Effector memory CD4-positive, alpha-beta T cell (primary cell): Measurements from ENCODE around the gene GYPC.
"Not testable (repeated sequence)": the region's sequence is repeated elsewhere in the genome, so short reads cannot be mapped to it uniquely, and the experiment has no call there.

Source experiments
- DNase-seq, 3 donors: peaks; one replicate each; pipeline ENCODE4 v3.0.0-alpha.2; 2020
- H3K27ac ChIP-seq: 2 replicates; pipeline ENCODE4 v1.7.0; 2013; ENCODE audit warnings: mild to moderate bottlenecking, low read length, moderate library complexity; ENCODE audit not compliant: insufficient read depth, poor library complexity, severe bottlenecking
- H3K27me3 ChIP-seq: replicated peaks from 2 replicates; pipeline ENCODE4 v1.7.0; 2013; ENCODE audit warnings: mild to moderate bottlenecking, low read length; ENCODE audit not compliant: insufficient read depth, control insufficient read depth, poor library complexity, severe bottlenecking
- H3K36me3 ChIP-seq: 2 replicates; pipeline ENCODE4 v1.7.0; 2013; ENCODE audit warnings: mild to moderate bottlenecking, low read length, moderate library complexity; ENCODE audit not compliant: control insufficient read depth, insufficient read depth
- H3K4me1 ChIP-seq: 2 replicates; pipeline ENCODE4 v1.7.0; 2013; ENCODE audit warnings: low read length, mild to moderate bottlenecking; ENCODE audit not compliant: control insufficient read depth, insufficient read depth, poor library complexity, severe bottlenecking
- H3K4me3 ChIP-seq: 2 replicates; pipeline ENCODE4 v1.7.0; 2013; ENCODE audit warnings: low read length, low read depth, mild to moderate bottlenecking; ENCODE audit not compliant: insufficient read depth, poor library complexity, severe bottlenecking
- H3K9me3 ChIP-seq: 2 replicates; pipeline ENCODE4 v1.7.0; 2013; ENCODE audit warnings: mild to moderate bottlenecking, low read length, moderate library complexity; ENCODE audit not compliant: control insufficient read depth

GYPC gene

DNA sequence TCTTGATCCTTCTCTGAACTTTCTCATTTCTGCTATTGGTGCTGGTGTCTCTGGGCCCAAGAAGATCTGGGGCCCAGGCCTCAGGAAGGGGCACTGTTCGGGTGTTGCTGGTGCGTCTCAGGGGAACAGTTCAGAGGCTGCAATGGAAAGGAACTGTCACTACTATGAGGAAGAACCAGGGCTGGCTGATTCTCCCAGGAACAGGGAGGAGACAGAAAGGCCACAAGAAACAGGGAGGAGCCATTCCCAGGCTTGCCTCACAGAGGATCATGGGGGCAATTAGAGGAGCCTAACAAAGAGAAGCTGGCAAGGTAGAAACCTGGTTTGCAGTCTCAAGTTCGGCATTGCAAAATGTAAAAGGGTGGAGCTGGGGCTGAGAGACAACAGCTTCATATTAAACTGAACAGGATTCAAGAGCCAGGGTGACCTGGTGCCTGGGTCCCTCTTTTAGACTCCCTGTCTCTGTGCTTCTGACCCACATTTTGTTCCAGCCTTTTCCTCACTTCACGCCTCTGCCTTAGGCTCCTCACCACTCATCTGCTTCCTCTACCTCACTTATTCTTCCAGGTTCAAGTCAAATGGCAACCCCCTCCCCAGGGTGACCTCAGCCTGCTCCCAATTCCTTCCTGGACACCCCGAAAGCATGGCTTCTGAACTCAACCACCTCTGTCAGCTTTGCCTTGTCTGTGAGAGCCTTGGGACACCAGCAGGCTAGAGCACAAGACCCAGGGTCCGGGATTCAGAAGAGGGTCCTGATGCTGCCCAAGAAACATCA lies 58.4 kb downstream of the GYPC start:
- H3K9me3 ChIP-seq = no peaks in the 10 kb centered on the region

DNA sequence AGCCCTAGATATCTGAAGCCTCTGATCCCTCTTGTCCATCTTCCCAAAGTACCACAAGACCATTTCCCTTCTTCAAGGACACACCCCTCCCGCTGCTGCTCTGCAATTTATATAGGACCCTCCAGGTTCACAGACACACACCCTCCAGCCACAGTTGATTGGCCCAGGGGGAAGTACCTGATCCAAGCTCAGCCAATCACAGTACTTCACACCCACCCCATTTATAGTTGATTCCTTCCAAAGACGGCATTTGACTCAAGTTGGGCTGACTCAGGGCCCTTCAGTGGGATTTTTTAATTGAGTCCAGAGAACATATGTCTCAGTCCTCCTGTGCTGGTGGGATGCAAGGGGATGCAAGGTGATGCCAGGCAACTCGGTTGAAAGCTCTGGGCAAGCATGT lies 59.2 kb downstream of the GYPC start:
- Histone ChIP-seq H3K27me3 (no peaks in the 10 kb centered on the region), H3K4me3 (no peak overlapping the region), H3K27ac (no peak overlapping the region), H3K9me3 (no peaks in the 10 kb centered on the region), H3K36me3 (no peaks in the 10 kb centered on the region), H3K4me1 (no peaks in the 10 kb centered on the region)
- no peak for DNase-seq

More for the DNA sequence above, 58.4 kb downstream of the GYPC start:
- H3K4me1 ChIP-seq = no peaks in the 10 kb centered on the region
- no peak overlapping the region for H3K27ac ChIP-seq
- H3K27me3 ChIP-seq = no peaks in the 10 kb centered on the region
- no peak overlapping the region for H3K4me3 ChIP-seq
- no peak for DNase-seq
- no peaks in the 10 kb centered on the region for H3K36me3 ChIP-seq

DNA sequence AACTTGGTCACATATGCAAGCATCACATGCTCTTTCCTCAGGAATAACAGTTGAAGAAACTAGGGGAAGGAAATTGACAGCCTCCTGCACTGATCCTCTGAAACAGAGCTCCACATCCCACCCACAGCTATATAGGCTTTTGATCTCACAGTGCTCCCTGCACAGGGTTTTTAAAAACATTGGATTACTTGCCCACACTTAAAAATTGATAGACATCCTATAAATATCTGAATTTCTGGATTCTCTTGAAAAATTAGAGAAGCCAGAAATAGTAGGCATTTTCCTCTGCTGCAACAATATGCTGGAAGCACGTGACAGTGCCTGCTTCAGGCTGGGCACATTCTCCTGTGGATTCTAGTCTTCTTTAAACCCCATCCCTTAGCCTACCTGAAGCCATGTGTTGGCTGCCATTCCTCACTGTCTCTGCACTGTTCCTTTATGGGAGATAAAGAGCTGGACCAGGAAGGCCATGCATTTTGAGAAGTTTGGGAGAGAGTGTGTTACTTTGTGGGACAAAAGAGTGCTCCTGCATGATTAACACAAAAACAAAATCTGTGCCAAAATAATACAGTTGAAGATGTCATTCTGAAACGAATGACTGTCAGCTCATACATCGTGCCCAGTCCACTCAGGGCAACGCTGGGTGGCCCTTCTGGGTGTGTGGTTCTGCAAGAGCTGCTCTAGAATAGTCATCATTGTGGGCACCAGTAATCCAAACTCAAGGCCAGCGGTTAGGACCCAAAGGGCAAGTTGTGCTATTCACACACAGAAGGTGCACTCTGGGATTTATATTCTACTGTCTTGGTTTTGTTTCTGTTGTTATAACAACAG lies 59.8 kb downstream of the GYPC start:
- Histone ChIP-seq H3K4me1 (no peaks in the 10 kb centered on the region), H3K27me3 (no peaks in the 10 kb centered on the region), H3K9me3 (no peaks in the 10 kb centered on the region), H3K4me3 (no peak overlapping the region), H3K36me3 (no peaks in the 10 kb centered on the region), H3K27ac (no peak overlapping the region)
- no peak for DNase-seq

DNA sequence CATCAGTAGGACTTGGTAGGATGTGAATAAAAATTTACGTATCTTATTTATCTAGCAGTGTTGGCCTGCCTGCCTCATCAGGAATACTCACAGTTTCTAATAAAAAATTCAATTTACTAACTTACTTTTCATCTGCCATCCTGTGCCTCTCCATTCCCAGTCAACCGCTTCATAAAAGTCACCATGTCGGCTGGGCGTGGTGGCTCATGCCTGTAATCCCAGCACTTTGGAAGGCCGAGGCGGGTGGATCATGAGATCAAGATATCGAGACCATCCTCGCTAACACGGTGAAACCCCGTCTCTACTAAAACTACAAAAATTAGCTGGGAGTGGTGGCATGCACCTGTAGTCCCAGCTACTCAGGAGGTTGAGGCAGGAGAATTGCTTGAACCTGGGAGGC lies 61.3 kb downstream of the GYPC start:
- not testable (repeated sequence) for H3K4me1 ChIP-seq, H3K27ac ChIP-seq, H3K27me3 ChIP-seq, H3K4me3 ChIP-seq, DNase-seq, H3K9me3 ChIP-seq, H3K36me3 ChIP-seq

DNA sequence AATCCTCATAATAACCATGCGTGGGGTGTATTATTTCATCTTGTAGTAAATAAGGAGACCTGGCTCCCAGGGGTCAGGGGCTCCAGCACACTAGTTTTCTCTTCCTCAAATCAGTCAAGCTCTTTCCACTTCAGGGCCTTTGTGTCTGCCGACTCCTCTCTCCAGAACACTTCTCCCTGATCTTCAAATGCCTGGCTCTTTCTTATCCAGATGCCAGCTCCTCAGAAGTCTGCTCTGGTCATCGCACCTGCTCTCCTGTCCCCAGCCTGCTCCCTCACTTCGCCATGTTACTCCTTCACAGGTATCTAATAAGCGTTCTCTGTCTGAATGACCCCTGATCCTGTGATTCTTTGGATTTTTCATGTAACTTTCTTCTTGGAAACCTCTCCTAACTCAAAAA lies 62.0 kb downstream of the GYPC start:
- no peaks in the 10 kb centered on the region for H3K4me1 ChIP-seq
- no peak overlapping the region for H3K27ac ChIP-seq
- H3K36me3 ChIP-seq = no peaks in the 10 kb centered on the region
- no peak for DNase-seq
- H3K9me3 ChIP-seq = no peaks in the 10 kb centered on the region
- H3K27me3 ChIP-seq = no peaks in the 10 kb centered on the region
- H3K4me3 ChIP-seq = no peak overlapping the region

DNA sequence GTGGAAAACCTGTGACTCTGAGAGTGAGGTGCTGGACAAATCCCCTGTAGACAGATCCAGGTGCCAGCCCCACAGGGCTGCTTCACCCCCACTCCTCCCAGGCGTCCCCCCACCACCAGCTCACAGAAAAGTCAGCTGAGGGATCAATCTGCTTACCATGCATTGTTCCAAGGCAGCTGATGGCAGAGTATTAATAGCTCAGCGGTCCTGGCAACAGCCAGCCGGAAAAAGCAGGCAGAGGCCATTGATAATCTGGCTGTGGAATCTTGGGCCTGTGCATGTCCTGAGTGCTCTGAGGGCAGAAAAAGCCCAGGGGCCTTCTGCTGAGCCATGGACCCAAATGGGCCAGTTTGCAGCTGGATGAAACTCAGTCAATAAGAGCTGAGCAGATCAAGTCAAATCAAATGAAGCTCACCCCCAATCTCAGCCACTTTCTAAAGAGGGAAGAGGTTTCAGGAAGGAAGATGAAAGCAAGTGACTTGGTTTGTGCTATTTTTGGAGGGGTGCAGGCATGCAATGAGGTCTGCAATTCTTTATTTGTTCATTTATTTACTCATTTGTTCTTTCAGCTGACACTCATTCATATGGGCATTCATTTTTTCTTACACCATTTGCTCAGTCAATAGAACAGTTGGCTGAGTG lies 63.4 kb downstream of the GYPC start:
- no peaks in the 10 kb centered on the region for H3K9me3 ChIP-seq
- no peaks in the 10 kb centered on the region for H3K36me3 ChIP-seq
- DNase-seq = no peak
- no peaks in the 10 kb centered on the region for H3K27me3 ChIP-seq
- no peaks in the 10 kb centered on the region for H3K4me1 ChIP-seq
- H3K27ac ChIP-seq = no peak overlapping the region
- no peak overlapping the region for H3K4me3 ChIP-seq

DNA sequence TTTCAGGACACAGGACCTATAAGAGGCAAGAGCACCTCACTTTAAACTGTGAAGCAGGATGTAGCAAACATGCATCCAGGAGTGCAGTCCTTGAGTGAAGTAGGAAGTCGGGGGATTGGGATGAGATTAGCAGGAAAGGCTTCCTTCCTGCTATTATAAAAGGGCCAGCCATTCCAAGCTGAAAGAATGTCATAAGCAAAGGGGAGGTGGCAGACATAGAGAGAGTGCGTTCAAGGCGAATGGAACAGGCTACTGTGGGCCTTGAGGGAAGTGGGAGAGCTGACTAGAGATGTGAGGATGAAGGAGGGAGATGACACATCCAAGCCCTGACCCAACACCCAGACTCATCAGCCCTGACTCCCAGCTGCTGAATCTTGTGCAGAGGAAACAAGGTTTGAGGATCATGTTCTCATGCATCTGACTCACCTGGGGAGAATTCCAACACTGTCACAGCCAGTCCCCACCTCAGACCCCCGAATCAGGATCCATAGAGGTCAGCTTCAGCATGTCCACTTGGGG lies 63.9 kb downstream of the GYPC start:
- no peak overlapping the region for H3K4me3 ChIP-seq
- no peak for DNase-seq
- H3K36me3 ChIP-seq = no peaks in the 10 kb centered on the region
- H3K9me3 ChIP-seq = peaks cover 4% of the 10 kb centered on the region
- no peaks in the 10 kb centered on the region for H3K4me1 ChIP-seq
- H3K27ac ChIP-seq = no peak overlapping the region
- no peaks in the 10 kb centered on the region for H3K27me3 ChIP-seq

DNA sequence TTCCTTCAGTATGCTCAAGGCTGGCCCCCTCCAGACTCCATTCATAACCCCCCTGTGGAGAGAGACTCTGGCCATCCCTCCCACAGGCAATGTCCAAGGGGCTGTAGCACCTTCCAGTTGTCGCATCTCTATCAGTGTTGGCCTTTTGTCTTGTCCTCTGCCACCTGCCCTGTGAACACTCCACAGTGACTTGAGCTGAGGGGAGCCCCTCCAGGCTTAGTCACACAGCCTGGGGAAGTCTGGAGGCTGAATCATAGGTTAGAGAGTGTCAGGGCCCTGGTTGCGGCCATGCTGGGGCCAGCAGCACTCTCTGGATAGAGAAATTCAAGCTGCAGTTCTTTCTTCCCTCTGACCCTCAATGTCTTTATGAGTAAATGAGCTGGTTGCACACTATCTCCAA lies 64.7 kb downstream of the GYPC start:
- Histone ChIP-seq H3K27me3 (no peaks in the 10 kb centered on the region), H3K36me3 (no peaks in the 10 kb centered on the region), H3K4me1 (no peaks in the 10 kb centered on the region), H3K4me3 (no peak overlapping the region), H3K9me3 (peaks cover 11% of the 10 kb centered on the region), H3K27ac (no peak overlapping the region)
- DNase-seq = no peak

DNA sequence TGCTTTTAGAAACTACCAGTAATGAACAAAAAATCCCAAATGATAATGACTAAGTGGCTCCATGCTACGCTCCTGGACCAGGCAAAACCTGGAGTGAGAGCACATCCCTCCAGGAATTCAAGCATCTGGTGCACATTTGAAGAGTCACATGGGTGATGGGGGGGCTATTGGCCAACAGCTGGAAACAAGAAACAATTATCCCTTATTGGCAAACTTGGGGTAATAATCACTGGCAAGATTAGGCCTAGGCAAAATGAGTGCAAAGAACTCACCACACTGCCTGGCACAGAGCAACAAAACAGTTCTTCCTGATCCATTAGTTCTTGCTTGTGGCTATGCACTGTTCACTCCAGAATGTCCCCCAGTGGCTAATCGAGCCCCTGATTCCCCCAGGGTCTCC lies 66.1 kb downstream of the GYPC start:
- Histone ChIP-seq H3K4me3 (no peak overlapping the region), H3K9me3 (peaks cover 11% of the 10 kb centered on the region), H3K27me3 (no peaks in the 10 kb centered on the region), H3K4me1 (no peaks in the 10 kb centered on the region), H3K27ac (no peak overlapping the region), H3K36me3 (no peaks in the 10 kb centered on the region)
- DNase-seq = no peak

DNA sequence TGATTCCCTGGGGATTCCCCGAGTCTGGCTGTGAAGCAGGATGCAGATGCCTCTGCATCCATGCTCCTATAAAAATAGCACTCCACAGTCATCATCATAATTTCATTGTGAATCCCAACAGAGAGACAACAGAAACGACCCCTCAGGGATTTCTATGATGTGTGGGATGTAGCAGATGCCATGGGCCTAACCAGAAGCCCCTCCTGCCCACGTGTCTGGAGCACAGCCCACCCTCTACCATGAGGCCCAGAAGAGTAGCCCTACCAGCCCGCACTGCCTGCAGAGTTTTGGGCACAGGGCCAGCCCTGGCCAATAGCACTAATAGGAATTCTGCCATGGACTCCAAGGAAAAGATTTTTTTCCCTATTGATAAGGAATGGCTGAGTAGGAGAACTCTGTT lies 66.6 kb downstream of the GYPC start:
- Histone ChIP-seq H3K27me3 (no peaks in the 10 kb centered on the region), H3K36me3 (no peaks in the 10 kb centered on the region), H3K27ac (no peak overlapping the region), H3K9me3 (peaks cover 11% of the 10 kb centered on the region), H3K4me3 (no peak overlapping the region), H3K4me1 (no peaks in the 10 kb centered on the region)
- no peak for DNase-seq
